Mammary epithelial cell (primary cell): ENCODE results near the gene PCMTD2.

Experiments
- EZH2 ChIP-seq: IDR thresholded peaks from 2 replicates; pipeline ENCODE4 v1.6.1; 2012; ENCODE audit warnings: low read length, inconsistent platforms, borderline replicate concordance
- TF ChIP-seq, protein P1 (sequence below), 2 donors: IDR thresholded peaks in 1 of 2; conservative IDR thresholded peaks in 1 of 2; 2 replicates each; pipeline ENCODE4 v1.5.1; 2011 to 2012; ENCODE audit warnings: inconsistent platforms in 2 of 2, low read length in 2 of 2, mild to moderate bottlenecking in 2 of 2, control low read depth in 1 of 2, low read depth in 1 of 2; ENCODE audit not compliant: insufficient read depth in 1 of 2; ENCODE audit errors: extremely low read depth in 1 of 2

DNA sequence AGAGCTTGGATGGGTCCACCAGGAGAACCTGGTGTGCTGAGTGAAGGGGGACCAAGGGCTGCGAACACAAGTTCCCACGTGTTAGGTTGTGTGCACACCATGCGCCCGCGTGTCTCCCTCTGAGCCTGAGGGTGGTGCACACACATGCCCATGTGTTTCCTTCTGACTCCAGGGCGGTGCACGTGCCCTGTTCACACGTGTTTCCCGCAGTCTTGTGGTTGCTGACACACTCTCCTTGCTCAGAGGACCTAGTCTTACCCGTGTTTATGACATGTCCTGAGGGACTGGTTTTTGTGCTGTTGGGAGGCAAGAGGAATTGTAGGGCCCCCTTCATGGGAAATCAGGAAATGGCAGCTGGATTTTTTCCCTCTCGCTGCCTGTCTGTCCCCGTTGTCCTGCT lies 36.3 kb upstream of the PCMTD2 start:
- TF ChIP-seq, protein P1, sequence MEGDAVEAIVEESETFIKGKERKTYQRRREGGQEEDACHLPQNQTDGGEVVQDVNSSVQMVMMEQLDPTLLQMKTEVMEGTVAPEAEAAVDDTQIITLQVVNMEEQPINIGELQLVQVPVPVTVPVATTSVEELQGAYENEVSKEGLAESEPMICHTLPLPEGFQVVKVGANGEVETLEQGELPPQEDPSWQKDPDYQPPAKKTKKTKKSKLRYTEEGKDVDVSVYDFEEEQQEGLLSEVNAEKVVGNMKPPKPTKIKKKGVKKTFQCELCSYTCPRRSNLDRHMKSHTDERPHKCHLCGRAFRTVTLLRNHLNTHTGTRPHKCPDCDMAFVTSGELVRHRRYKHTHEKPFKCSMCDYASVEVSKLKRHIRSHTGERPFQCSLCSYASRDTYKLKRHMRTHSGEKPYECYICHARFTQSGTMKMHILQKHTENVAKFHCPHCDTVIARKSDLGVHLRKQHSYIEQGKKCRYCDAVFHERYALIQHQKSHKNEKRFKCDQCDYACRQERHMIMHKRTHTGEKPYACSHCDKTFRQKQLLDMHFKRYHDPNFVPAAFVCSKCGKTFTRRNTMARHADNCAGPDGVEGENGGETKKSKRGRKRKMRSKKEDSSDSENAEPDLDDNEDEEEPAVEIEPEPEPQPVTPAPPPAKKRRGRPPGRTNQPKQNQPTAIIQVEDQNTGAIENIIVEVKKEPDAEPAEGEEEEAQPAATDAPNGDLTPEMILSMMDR (conservative IDR thresholded peaks at IDR 0.05 in 1 of 2, IDR thresholded peaks at IDR 0.05 in 1 of 2; ENCODE audit: extremely low read depth in 1 of 2, insufficient read depth in 1 of 2, low read depth in 1 of 2, low read length in 2 of 2) = no peak
- no peak for TF ChIP-seq EZH2
